Measurements from ENCODE around the gene MYO3B. TPM values are rescaled to one million over a fixed set of nuclear protein-coding genes. Genes with fewer than 3 reads are reported as not detected.

MYO3B gene
- total RNA-seq, 2 experiments from 2014 or later = 0.04 to 0.05 TPM

DNA sequence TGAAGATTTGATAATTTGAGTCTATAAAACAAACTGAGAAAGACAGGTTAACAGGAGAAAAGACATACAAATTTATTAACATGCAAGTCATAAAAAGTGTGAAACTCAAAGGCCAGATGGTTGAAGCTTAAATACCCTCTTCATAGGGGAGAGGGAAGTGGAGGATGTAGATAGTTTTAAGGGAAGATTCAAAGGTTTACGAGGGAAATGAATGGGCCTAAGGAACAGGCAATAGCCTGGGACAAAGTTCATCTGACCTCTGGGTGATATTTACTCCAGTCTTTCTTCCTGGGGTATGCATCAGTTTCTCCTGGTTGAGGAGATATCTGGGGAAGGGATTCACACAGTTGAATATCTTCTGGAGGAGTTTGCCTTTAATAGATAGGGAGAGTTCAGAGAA is 322.2 kb downstream of the MYO3B start:
- Mint-ChIP-seq H3K4me1 (no peaks in the 10 kb centered on the region), H3K36me3 (ENCODE audit: low read depth) (no peaks in the 10 kb centered on the region), H3K9me3 (no peaks in the 10 kb centered on the region), H3K4me3 (no peak overlapping the region), H3K27me3 (peaks cover 37% of the 10 kb centered on the region), H3K27ac (no peak overlapping the region)
- POLR2A ChIA-PET = no interaction called here
- DNase-seq = no peak
- CTCF ChIA-PET = no interaction called here

DNA sequence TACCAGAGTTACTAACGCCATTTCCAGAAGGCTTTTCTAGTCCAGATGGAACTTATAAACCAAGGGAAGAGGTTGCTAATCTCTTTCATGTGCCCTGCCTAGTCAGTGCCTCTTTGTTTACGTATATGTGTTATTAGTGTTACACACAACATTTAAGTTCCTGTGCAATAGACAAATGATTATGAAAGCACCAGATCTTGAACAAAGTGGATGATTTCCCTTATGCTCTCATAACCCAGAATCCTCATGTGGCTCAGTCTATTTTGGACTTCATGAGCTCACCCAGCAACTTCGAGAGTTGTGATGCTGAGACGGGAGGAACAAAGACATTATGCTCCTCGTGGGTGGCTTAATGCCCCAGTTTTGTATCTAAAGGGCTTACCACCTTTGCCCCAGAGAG is 322.8 kb downstream of the MYO3B start:
- no peak for DNase-seq
- H3K4me1 Mint-ChIP-seq = peaks cover 4% of the 10 kb centered on the region
- POLR2A ChIA-PET = no interaction called here
- H3K27ac Mint-ChIP-seq = no peak overlapping the region
- H3K4me3 Mint-ChIP-seq = no peak overlapping the region
- peaks cover 33% of the 10 kb centered on the region for H3K27me3 Mint-ChIP-seq
- no peaks in the 10 kb centered on the region for H3K36me3 Mint-ChIP-seq (ENCODE audit: low read depth)
- CTCF ChIA-PET = no interaction called here
- no peaks in the 10 kb centered on the region for H3K9me3 Mint-ChIP-seq

DNA sequence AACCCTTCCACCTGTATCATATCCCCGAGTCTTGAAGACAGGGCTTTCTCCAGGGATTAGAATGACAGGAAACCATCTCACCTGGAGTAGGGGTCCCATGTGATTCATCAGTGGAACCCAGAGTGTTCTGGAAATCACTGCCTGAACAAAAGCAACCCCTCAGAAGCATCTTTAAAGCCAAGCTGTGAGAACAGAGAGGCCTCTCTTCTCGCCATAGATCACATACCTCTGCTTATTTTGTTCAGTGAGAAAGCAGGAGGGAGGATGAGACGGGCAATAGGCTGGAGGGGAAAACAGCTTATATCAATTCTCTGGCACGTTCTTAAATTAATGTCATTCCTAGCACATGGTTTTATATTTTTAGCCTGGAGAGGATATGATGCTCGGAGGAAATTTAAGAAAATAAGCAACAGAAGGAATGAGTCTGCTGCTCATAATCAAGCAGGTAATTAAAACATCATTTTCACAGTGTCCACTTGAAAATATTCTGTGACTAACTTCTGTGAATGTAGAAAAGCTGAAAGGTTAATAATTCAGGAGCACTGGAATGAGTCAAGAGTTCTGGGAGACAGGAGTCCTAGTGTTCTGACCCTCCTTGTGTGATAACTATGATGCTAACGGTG is 323.6 kb downstream of the MYO3B start:
- peaks cover 12% of the 10 kb centered on the region for H3K4me1 Mint-ChIP-seq
- peaks cover 32% of the 10 kb centered on the region for H3K27me3 Mint-ChIP-seq
- H3K36me3 Mint-ChIP-seq (ENCODE audit: low read depth) = no peaks in the 10 kb centered on the region
- H3K9me3 Mint-ChIP-seq = no peaks in the 10 kb centered on the region
- H3K27ac Mint-ChIP-seq = no peak overlapping the region
- no peak for DNase-seq
- H3K4me3 Mint-ChIP-seq = no peak overlapping the region
- CTCF ChIA-PET = no interaction called here
- POLR2A ChIA-PET = no interaction called here

DNA sequence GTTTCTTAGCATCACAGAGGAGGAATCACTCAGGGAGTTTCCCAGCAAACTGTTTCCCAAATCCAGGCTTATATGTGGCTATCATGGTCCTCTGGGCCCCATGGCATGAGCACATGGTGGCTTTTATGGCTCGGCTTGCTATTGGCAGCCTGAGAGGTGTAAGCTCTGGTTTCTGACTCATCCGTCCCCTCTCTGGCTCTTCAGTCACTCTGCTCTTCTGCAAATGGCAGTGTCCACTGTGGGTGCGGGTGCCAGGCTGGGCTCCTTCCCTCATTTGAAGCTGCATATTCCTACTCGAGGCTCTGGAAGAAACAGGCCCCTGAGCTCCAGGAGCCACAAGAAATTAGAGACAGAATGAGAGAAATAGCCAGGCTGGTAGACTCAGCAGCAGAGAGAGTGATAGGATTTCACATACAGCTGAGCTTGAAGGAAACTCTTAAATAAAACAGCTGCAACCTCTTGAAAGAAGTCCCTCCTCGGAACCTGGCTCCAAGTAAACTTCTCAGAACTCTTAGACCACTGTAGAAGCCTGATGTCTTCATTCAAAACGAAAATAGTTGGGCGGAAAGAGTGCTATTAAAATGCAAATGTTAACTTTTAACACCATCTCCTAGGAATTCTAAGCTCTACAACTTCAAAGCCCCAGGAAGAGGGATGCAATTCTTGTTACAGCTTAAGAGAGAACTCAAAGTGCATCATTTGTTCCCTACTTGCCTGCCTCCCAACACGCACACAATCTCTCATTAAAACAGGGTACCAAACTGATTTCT is 324.6 kb downstream of the MYO3B start:
- DNase-seq = no peak
- Mint-ChIP-seq H3K4me3 (no peak overlapping the region), H3K27ac (no peak overlapping the region), H3K27me3 (peaks cover 35% of the 10 kb centered on the region), H3K9me3 (no peaks in the 10 kb centered on the region), H3K4me1 (peaks cover 22% of the 10 kb centered on the region), H3K36me3 (ENCODE audit: low read depth) (no peaks in the 10 kb centered on the region)
- POLR2A ChIA-PET = no interaction called here
- CTCF ChIA-PET = interaction anchor here (1.5 kb wide), 1 partner anchor 12 kb away, joined by 4 read pairs; no protein-coding TSS in a partner anchor

DNA sequence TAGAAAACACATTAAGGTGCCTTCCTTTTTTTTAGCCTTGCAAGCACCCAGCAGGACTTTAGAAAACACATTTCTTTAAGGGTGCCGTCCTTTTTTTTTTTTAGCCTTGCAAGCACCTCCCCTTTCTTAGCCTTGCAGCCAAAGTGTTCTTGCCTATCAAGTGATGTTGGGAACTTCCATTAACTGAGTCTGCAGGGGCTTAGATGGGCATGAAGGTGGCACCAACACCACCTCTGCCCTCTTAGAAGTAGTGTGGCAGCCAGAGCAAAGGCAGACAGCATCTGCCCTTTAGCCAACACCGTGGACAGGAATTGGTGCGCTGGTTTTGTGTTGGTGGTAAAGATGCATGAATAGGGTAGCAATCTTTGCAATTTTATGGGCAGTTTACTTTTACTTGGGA is 325.6 kb downstream of the MYO3B start:
- CTCF ChIA-PET = interaction anchor here (1.5 kb wide), 1 partner anchor 11 kb away, joined by 4 read pairs; no protein-coding TSS in a partner anchor

DNA sequence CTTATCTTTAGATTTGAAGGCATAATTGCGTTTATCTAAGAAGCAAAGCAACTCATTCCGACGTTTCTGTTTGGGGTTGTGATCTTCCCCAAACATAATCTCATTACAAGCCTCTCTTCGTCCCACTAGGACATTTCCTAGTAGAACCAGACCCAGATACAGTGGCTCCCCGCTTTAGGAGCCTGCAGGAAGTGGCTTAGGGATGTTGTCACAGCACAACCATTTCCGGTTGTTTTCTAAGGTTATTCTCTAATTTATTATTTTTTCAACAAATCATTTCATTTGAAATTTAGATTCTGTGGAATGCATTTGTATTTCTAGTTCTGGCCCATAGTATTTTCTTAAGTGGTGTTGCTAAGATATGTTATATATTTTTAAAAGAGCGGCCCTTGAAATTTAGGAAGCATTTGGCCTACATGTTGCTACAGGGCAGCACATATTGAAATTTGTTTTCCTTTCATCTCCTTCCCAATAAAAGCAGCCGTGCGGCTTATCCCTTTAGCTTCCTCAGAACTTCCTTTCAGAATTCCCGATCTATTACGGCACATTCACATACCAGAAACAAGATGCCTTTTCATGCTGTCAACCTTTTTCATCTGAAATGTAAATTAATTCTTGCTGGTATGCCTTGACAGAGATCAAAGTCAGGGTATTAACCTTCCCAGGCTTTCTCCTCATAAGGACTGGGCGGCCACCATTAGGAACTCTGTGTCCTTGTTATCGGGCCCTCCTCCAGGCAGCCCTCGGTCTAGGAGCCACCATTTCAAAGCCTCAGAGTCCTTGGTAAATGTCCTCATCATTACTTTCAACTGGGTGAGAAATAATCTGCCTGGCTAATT is 326.2 kb downstream of the MYO3B start:
- CTCF ChIA-PET = no interaction called here
- Mint-ChIP-seq H3K4me1 (peaks cover 36% of the 10 kb centered on the region), H3K27ac (no peak overlapping the region), H3K27me3 (peaks cover 29% of the 10 kb centered on the region), H3K4me3 (no peak overlapping the region), H3K36me3 (ENCODE audit: low read depth) (no peaks in the 10 kb centered on the region), H3K9me3 (no peaks in the 10 kb centered on the region)
- POLR2A ChIA-PET = no interaction called here
- DNase-seq = no peak

More for the DNA sequence above, 325.6 kb downstream of the MYO3B start:
- Mint-ChIP-seq H3K4me1 (peaks cover 32% of the 10 kb centered on the region), H3K36me3 (ENCODE audit: low read depth) (no peaks in the 10 kb centered on the region), H3K4me3 (no peak overlapping the region), H3K9me3 (no peaks in the 10 kb centered on the region), H3K27ac (no peak overlapping the region), H3K27me3 (peaks cover 33% of the 10 kb centered on the region)
- no peak for DNase-seq
- POLR2A ChIA-PET = no interaction called here

DNA sequence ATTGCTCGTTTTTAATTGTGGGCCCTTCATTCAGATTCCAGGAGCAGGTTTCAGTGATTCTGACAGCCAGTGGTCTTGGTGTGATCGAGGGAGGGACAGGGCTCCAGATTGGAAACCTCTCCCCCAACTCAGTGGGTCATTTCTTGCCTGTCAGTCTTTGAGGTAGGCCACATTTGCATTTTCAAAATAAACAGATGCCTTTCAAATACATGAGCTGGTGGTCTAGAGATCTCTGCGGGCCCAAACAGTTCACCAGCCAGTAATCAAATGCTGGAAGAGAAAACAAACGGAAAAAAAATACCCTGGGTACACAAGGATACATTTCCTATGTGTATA is 326.8 kb downstream of the MYO3B start:
- Mint-ChIP-seq H3K4me1 (peaks cover 36% of the 10 kb centered on the region), H3K27ac (no peak overlapping the region), H3K36me3 (ENCODE audit: low read depth) (no peaks in the 10 kb centered on the region), H3K9me3 (no peaks in the 10 kb centered on the region), H3K4me3 (no peak overlapping the region), H3K27me3 (peaks cover 28% of the 10 kb centered on the region)
- CTCF ChIA-PET = no interaction called here
- DNase-seq = no peak
- POLR2A ChIA-PET = no interaction called here

DNA sequence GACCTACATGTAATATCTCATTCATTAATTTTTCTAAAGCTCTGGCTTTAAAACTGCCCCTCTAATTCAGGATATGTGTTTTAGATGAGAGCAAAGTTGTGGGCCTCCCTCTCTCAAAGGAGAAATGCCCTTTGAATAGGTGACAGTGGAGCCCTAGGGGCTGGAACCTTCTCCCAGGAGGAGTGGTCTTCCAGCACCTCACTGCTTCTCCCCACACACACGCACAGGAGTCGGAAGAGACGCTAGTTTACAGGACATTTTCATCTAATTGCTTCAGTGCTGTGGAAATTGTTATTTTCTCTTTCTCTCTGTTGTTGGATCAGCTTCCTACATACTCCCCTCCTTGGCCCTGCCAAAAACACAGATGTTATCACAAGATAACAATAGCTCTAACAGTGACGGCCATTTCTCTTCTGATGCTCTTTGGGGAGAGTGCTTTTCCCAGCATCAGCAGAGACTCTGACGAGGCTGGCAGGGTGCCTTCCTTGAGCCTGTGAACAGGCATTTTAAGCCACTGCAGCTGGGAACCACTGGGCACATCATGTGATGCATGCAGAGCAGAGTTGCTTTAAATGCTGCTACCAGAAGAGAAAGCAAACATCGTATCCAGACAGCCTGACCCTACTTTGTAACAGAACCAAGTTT is 327.8 kb downstream of the MYO3B start:
- Mint-ChIP-seq H3K36me3 (ENCODE audit: low read depth) (no peaks in the 10 kb centered on the region), H3K27ac (peak overlapping the region; percentile 10), H3K9me3 (no peaks in the 10 kb centered on the region), H3K4me3 (no peak overlapping the region), H3K4me1 (peaks cover 37% of the 10 kb centered on the region), H3K27me3 (peaks cover 26% of the 10 kb centered on the region)
- DNase-seq = peak; percentile 10
- ChIA-PET CTCF (no interaction called here), POLR2A (no interaction called here)

DNA sequence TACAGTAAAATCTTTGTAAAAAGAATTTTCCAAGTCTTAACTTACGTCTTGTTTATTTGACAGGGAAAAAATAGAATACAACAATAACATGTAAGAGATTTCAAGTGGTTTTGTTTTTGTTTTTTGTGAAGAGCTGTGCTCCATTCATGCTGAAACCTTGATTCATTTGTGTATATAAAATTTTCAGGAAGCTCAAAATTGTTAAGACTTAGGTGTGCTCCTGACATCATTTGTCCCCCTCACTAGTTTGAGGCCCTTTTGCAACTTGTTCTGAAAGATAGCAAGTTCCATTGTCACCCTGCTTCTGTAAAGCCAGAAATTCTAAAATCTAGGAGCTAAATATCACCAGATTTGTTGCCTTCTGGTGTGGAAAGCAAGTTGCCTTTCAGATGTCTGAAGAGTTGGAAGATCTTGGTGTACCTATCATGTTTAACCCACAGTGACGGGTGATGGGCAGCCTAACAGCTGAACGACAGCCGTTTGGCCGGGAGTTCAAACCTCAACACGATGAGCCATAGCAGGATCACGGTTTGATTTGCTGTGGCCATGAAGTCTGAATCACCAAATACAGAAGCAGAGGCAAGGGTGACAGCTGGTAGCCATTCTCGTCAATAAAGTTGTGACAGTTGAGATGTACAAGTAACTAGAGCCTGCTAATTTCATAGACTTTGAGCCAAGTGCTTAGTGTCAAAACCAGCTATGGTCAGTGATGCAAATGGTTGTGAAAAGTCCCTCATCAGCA is 331.7 kb downstream of the MYO3B start:
- Mint-ChIP-seq H3K4me3 (no peak overlapping the region), H3K9me3 (no peaks in the 10 kb centered on the region), H3K4me1 (peaks cover 37% of the 10 kb centered on the region), H3K36me3 (ENCODE audit: low read depth) (no peaks in the 10 kb centered on the region), H3K27me3 (peaks cover 23% of the 10 kb centered on the region), H3K27ac (no peak overlapping the region)
- CTCF ChIA-PET = interaction anchor here (0.6 to 3.6 kb wide), 3 partner anchors 12 to 253 kb away, joined by 4 to 13 read pairs (median 4); no protein-coding TSS in a partner anchor
- DNase-seq = no peak
- POLR2A ChIA-PET = no interaction called here

DNA sequence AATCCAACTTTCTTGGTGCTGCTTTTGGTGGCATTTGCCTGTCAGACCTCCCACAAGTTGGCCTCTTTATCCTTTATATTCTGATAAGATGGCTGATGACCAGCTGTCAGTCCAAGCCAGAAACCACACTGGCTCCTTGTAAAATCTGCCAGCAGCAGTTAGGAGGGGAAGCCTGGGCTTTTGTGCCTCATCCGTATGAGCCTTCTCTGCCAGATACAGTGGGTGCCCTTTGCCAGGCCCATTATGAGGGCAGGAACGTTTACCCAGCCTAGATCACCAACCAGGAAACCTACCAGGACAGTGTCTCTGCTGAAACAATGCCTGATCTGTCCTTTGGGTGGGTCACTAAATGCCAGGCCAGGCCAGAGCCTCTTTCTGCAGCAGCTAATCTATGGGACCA is 334.3 kb downstream of the MYO3B start:
- Mint-ChIP-seq H3K4me1 (peaks cover 18% of the 10 kb centered on the region), H3K27ac (no peak overlapping the region), H3K9me3 (no peaks in the 10 kb centered on the region), H3K36me3 (ENCODE audit: low read depth) (no peaks in the 10 kb centered on the region), H3K4me3 (no peak overlapping the region), H3K27me3 (peaks cover 24% of the 10 kb centered on the region)
- CTCF ChIA-PET = no interaction called here
- no peak for DNase-seq
- POLR2A ChIA-PET = no interaction called here

DNA sequence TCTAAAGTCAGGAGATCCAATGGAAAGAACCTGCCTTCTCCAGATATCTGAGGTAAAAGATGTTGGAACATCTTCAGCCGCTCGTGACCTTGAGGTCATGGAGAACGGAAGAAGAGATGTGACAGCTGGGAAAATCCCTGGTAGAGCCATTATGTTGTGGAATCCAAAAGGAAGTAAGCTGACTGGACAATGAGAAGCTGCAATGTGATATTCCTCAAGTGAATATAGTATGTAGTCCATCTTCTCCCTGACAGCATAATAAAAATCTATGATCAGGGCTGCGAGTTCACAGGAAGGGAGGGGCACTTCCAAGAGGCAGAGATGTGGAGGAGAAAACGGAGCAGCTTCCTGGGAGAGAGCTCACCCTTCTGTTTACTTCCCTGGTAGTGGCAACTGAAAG is 336.2 kb downstream of the MYO3B start:
- no peak overlapping the region for H3K4me3 Mint-ChIP-seq
- ChIA-PET POLR2A (no interaction called here), CTCF (interaction anchor here (0.6 to 1.5 kb wide), 4 partner anchors 9 to 629 kb away, joined by 3 to 4 read pairs (median 4); no protein-coding TSS in a partner anchor)
- H3K27ac Mint-ChIP-seq = no peak overlapping the region
- H3K4me1 Mint-ChIP-seq = peaks cover 2% of the 10 kb centered on the region
- H3K36me3 Mint-ChIP-seq (ENCODE audit: low read depth) = no peaks in the 10 kb centered on the region
- H3K9me3 Mint-ChIP-seq = no peaks in the 10 kb centered on the region
- peaks cover 28% of the 10 kb centered on the region for H3K27me3 Mint-ChIP-seq
- DNase-seq = no peak

DNA sequence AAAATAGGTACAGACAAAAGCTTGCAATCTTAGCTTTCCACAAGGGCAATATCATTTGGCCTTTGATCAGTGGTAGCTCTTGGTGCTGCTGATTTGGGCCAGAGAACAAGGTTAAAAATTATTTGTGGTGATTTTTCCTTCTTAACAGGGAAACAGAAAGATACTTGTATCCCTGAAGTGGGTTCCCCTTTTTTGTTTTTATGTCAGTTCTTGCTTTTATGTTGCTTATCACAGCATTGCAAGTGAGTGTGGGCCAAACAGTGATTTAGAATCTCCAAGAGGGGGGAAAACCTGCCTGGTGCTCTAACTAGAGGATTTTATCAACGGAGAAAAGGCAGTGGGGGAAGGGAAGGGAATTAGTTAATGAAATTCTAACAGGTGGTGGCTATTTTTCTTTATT is 339.6 kb downstream of the MYO3B start:
- Mint-ChIP-seq H3K27ac (no peak overlapping the region), H3K27me3 (peaks cover 24% of the 10 kb centered on the region), H3K4me1 (no peaks in the 10 kb centered on the region), H3K36me3 (ENCODE audit: low read depth) (no peaks in the 10 kb centered on the region), H3K4me3 (no peak overlapping the region), H3K9me3 (no peaks in the 10 kb centered on the region)
- no peak for DNase-seq
- ChIA-PET CTCF (no interaction called here), POLR2A (no interaction called here)
